Effector CD8-positive, alpha-beta T cell (primary cell): ENCODE data around the gene TMC6.
A peak's percentile ranks its signal among the peaks of the same experiment; 100 is the strongest.
"Not testable (repeated sequence)": the region's sequence is repeated elsewhere in the genome, so short reads cannot be mapped to it uniquely, and the experiment has no call there.

Experiments
- DNase-seq: peaks from one replicate; lab custom pipeline; 2025; lab: John Stamatoyannopoulos, UW

The TMC6 gene

GRCh38 chr17:78154903-78155811 is 26.6 kb upstream of the TMC6 start:
- no peak for DNase-seq

DNA sequence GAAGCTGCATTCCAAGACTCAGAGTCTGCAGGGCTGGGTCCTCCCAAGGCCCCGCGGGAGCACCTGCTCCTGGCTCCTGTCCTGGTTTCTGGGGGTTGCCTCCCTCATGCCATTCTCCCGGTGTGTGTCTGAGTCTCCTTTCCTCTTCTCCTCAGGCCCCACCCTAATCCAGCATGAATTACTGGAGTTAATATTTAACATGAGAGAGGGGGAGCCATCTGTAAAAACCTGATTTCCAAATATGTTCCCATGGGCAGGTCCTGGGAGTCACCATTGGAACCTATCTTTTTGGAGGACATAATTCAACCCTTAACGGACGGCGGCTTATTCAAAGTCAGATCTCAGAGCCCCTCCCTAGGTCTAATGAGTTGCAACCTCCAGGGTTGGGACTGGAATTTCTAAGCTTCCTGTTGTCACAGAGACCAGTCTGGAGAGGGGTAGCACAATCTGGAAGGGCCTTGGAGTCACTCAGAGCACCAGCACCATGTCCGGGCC is 23.0 kb upstream of the TMC6 start:
- DNase-seq, result no peak

DNA sequence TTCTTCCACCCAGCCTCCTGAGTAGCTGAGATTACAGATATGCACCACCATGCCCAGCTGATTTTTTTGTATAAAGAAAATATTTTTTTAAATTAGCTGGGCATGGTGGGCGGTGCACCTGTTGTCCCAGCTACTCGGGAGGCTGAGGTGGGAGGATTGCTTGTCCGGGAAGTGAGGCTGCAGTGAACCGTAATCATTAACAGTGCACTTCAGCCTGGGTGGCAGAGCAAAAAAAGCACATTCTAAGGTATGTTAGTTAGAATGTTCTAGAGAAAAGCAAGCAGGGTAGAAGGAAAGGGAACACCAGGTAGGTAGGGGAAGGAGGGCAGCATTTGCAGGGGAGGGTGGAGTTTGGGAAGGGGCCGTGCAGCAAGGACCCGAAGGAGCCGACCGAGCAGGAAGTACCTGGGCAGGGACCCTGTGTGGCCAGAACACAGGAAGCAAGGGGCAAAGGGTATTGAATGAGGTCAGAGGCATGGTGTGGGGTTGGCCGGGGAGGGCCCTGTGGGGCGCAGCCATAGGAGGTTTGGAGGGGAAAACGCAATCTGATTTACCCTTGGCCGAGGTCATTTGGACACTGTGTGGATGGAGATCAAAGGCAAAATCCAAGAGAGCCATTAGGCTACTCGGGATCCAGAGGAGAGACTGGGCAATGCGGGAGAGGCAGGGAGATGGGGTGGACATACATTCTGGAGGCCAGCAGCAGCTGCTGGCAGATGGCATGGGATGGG is 19.9 kb upstream of the TMC6 start:
- no peak for DNase-seq

DNA sequence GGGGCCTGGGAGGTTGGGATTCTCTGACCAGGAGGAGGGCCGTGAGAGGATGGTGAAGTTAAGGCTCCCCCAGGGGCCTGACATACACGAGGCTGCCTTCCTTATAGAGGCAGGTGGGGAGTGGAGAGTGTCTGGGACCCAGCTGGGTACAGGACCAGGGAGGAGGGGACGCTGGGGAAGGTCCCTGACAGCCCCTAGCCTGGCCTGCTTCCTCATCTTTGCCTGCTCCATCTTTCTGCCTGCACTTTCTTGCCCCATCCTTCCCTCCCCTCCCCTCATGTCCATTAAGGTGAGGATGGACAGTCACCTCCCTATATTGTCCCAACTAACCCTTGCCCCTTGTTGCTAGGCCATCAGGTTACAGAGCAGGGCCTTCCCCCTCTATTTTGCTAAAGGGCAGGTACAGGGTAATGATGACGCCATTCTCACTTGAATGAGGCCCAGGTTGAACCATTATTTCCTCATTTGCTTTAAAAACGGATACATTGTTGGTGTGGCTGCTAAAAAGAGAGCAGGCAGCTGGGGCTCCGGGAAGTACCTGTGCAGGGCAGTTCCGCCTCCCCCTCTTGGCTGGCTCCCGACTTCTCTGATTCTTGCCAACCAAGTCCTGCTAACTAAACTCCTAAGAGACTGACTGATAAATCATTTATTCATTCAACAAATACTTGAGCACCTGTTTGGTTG is 18.9 kb upstream of the TMC6 start:
- no peak for DNase-seq

DNA sequence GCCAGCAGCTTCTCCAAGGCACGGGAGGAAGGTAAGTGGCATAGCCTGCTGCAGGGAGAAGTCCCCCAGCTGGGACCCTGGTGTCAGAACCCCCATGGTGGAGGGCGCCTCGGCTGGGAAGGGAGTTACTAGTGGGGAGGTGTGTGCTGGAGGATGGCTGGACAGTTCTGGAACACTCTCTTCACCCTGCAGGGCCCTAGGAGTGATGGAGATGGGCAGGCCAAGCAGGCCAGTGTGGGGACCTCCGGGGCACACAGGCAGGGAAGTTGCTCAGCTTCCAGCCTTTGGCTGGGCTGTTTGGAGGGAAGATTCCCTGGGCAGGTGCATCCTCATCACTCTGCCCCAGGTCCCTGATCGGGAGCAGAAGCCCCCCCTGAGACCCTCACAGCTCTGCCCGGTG is 18.3 kb upstream of the TMC6 start:
- no peak for DNase-seq

GRCh38 chr17:78146471-78146869 is 17.9 kb upstream of the TMC6 start:
- no peak for DNase-seq

DNA sequence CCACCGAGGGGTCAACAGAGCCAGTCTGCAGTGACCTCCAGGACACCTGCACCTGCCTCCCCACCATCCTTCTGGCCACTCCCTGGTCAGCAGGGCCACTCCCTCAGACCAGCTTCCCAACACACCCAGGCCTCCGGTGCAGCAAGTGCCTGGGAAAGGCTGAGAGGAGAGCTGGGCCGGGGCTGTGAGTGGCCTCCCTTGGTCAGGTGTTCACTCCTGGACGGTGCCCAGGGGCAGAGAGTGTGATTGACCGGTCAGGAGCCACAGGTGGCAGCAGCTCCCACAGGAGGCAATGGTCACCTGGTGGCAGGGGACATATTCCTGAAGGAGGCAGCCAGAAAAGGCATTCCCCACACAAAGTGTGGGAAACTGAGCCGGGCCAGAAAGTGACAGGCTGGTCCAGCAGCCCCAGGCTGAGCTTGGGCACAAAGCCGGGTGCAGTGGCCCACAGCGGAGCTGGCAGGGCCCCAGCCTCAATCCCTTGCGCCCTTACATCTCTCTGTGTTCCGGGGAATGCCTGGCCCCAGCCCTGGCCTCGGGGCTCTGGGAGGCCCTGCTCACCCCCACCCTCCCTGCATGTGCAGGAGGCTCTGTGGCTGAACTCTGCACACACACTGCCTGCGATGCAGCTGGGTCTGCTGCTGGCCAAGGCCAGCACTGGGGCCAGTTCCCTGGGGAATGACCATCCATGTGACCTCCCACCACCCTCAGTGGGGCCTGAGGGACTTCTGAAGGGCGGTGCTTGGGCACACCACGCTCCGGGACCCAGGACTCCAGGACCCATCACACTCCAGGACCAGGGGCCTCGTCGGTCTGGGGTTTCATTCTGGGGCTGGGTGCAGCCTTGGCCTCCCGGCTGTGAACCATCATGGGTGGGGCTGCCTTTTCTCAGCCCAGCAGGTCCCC is 16.4 kb upstream of the TMC6 start:
- no peak for DNase-seq

- no peak for DNase-seq
Observed at GRCh38 chr17:78144147-78144719, 15.7 kb upstream of the TMC6 start.

GRCh38 chr17:78143214-78144146 is 14.9 kb upstream of the TMC6 start:
- DNase-seq, result no peak

DNA sequence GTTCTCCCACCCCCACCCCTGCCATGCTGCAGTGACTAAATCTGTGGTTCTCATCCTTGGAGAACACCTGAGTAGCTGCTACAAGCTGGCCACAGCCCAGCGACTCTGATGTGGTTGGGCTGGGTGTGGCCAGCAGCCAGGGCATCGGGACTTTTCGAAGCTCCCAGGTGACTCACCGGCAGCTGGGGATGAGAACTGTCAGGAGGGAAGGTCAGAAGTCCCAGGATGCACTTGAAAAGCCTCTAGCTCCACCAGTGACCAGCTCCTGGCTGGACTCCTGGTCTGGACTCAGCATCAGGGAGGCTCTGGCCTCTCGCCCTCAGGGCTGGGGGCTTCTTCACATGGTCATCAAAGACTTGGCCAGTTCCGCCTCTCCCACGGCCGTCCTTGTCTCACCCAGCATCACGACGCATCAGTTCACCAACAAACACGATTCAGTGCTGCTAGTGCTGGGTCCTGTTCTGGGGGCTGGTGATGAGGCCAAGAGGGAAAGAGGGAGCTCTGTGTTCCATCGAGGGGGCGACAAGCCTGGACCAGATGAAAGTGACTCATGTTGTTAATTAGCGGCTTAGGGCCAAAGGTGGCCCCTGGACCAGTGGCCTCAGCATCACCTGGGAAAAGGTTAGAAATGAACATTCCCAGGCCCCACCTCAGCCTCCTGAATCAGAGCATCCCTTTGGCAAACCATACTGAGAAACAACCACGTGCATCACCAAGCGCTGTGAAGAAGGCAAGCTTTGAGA is 13.7 kb upstream of the TMC6 start:
- DNase-seq, result no peak

DNA sequence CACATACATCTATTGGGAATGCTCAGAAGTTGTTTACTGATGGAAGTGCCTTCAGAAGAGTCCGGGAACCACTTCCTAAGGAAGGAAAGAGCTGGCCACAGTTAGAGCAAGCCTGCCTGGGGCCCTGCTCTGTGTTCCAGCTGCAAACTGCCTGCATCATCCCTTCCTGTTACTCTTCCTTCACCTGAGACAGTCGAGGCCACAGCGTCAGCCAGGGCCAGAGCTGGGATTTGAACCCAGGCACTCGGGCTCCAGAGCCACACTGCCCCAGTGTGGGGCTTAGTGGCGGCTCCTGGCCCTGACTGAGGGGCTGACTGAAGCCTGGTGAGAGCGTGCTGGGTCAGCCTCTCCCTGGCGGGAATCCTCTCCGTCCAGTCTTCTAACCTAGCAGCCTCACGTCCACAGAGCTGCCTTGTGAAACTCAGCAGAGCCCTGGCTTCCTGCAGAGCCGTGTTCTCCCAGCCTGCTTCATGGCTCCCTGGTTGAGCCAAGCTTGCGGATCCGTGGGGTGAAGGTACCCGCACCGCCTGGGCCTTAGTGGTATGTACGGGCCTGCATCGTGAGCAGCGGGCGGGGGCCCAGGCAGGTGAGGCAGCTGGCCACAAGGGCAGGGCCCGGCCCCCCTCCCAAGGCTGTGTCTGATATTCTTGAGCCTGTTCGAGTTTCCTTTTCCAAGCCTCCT is 13.0 kb upstream of the TMC6 start:
- DNase-seq, result no peak

DNA sequence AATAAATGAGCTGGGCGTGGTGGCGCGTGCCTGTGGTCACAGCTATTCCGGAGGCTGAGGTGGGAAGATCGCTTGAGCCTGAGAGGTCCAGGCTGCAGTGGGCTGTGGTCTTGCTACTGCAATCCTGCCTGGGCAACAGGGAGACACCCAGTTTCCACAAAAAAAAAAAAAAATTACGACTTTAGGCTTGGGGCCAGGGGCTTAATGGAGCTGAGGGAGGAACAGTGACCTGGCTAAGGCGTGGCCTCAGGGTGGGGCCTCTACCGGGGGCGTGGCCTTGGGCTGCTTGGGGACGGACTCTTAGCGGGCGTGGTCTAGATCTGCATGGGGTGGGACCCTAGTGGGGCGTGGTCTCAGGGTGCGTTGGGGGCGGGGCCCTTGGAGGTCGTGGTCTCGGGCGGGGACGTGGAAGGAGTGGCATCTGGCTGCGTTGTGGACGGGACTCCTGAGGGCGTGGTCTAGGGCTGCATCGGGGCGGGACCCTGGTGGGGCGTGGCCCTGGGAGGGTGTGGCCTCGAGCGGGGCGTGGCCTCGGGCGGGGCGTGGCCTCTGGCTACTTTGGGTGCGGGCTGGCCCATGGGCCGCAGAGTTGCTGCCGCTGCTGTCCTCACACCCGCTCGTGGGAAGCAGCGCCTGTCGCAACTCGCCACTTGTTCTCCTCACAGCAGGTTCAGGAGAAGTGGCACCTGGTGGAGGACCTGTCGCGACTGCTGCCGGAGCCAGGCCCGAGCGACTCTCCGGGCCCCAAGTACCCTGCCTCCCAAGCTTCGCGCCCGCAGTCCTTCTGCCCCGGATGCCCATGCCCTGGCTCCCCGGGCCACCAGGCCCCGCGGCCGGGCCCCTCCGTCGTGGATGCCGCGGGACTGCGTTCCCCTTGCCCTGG is 11.9 kb upstream of the TMC6 start:
- peak; percentile 91 for DNase-seq

GRCh38 chr17:78139861-78140168 is 11.3 kb upstream of the TMC6 start:
- not testable (repeated sequence) for DNase-seq

DNA sequence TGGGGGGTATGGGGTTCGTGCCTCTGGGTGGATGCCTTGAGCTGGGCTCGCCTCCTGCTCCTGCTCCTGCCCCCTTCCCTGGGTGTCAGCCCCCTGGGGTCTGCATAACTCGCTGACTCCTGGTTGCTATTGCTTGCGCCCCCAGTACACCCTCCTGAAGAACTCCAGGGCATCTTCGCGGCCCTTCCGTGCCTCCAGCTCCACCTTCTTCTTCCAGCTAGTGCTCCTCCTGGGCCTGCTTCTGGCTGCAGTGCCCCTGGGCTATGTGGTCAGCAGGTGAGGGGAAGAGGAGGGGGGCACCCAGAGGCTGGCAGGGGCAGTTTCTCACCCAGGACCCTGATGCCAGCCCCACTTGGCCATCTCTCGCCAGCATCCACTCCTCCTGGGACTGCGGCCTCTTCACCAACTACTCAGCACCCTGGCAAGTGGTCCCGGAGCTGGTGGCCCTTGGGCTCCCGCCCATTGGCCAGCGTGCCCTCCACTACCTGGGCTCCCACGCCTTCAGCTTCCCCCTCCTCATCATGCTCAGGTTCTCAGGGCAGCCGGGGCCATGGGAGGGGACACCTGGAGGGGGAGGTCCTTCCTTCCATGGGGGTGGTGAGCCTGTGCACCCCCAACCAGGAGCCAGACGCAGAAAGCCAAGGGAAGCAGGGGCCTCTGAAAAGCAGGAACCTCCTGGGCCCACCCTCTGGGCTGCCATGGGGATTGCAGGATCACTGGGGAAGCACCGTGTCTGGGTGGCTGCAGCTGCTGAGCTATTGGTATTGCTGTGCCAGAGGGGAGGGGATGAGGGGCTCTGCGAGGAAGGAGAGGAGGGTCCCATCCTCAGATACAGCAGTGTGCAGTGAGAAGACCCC is 9.9 kb upstream of the TMC6 start:
- no peak for DNase-seq

- DNase-seq, result no peak
Observed at GRCh38 chr17:78137392-78138203, 9.0 kb upstream of the TMC6 start.
